ENCODE measurements around the gene PAK5.

PAK5 gene

DNA sequence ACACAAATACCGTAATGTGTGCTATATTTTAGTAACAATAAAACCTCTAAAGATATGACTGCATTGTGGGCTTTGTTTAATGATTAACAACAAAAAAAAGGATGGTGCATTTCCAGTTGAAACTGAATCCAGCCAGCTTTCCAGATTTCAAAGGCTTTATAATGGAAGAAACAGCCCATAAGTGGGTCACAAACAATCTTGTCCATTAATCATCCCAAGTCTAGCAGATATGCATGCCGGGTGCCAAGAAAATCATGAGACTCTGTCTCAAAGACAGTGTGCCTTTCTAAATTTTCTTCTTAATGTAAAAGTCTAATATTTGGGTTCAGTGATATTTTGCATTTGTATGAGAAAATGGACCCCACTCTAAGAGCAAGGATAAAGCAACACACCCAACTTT is 345.1 kb downstream of the PAK5 start:
- DNase-seq (ENCODE audit: low spot score): no peak

DNA sequence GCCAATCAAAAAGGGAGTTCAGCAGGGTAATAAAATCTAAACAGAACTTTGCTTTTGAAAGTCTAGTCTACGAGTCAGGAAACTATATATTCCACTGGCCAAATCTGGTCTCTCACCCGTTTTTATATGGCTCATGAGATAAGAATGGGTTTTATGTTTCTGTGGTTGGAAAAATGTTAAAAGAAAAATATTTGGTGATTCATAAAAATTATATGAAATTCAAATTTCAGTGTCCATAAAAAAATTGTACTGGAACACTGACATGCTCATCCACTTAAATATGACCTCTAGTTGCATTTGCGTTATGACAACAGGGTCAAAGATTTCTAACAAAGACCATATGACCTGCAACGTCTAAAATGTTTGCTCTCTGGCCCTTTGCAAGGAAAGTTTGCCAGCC is 346.8 kb downstream of the PAK5 start:
- no peak for DNase-seq (ENCODE audit: low spot score)

DNA sequence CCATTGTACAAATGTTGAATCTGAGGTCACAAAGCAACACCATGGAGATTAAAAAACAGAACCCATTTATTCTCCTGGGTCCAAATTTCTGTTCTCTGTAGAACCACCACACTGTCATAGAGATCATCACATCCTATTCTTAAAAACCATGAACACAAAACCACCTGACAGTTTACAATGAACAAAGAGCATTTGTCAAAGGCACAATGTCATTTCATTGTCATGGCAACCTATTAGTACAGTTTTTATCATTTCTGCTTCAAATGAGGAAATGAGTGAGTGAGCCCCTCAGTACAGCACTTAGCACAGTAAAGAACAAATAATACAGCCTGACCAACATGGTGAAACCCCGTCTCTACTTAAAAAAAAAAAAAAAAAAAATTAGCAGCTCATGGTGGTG is 347.6 kb downstream of the PAK5 start:
- DNase-seq (ENCODE audit: low spot score): no peak

DNA sequence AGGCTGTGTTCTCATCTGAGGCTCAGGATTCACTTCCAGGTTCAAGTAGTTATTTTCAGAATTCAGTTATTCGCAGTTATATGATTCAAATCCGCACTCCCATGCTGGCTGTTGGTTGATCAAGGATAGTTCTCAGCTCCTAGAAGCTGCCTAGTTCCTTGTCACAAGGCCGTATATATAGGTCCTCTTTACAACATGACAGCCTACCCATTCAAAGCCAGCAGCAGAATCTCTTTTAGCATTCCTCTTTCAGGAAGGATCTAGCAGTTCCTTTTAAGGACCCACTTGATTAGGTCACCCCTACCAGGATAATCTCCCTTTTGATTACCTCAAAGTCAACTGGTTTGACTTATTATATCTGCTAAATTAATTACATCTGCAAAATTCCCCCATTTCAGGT is 348.2 kb downstream of the PAK5 start:
- DNase-seq (ENCODE audit: low spot score): no peak

DNA sequence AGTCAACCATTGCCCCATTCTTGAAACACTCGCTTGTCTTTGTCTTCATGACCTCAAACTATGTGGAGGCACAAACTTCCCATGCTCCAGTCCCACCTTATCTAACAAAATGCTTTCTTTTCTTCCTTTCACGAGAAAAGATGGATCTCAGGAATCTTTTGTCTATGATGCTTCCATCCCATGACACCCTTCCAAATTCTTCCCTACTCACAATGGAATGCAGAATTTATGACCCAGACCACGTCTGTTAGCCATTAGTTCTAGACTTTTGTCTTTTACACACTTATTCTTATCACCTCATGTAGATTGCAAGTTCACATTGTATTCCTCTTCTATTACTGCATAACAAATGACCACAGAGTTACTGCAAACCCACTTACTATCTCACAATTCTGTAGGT is 348.7 kb downstream of the PAK5 start:
- DNase-seq (ENCODE audit: low spot score): no peak

DNA sequence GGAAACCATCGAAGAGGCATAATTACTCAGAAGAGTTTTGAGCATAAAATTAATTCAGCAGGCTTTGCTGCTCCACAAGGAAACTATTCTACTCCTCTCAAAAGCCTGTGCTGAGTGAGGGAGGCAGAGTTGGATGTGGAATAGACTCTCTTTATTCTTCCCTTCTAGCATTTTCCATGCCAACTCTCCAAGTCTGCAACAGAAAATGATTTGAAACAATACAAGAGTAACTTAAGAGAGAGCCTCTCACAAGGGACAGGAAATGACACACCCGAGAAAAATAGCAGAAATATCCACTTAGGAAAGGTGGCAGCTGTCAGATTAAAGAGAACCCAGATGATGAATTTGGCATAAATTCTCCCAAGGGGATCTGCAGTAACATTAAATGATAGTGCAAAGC is 350.8 kb downstream of the PAK5 start:
- no peak for DNase-seq (ENCODE audit: low spot score)

Measured in iPS-NIHi11 (cell line).